ENCODE results near the gene UBXN10. TPM values are rescaled to one million over a fixed set of nuclear protein-coding genes. Genes with fewer than 3 reads are reported as not detected.

The UBXN10 gene
- total RNA-seq, 1 donor from 2014 or later, result 3.6 TPM

DNA sequence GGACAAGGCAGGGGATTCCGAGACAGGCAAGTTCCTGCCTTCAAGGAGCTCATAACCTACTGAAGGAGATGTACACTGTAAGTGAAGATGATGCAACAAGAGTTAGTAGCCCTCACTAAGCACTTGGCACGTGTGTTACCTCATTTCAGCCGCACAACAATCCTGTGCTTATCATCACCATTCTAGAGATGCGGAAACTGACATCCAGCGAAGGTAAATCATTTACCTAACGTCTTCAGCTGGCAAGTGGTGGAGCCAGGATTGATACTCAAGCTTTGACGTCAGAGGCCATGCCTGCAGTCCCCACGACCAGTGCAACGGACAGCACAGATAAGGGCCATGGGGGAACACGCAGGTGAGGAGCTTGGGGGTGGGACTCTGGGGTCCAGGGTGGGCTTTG, 2.9 kb upstream of the UBXN10 start:
- no peak for DNase-seq (ENCODE audit: low spot score)

DNA sequence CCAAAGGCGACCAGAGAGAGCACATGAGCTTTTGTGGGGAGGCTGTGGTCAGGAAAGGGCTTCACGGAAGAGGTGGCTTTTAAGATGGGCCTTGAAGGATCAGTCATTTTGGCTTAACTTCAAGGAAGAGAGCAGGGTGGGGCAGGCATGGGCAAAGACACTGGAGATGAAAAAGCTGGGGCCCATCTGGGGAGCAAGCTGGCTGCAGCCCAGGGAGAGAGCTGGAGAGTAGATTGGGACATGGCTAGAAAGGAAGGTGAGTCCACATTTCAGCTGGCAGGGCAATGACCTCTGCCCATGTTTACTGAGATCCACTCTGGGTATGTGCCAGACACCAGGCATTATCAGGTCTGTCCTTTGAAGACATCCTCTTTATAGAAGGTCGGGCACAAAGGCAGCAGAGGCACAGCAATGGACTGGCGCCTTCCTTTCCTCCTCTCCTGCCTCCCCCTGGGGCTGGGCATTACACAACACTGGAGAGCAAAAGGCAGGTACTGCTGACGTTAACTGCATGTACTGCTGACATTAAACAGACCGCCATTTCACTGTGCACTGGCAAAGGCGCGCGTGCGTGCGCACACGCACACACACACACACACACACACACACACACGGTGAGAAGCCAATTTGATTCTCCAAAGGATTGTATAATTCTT, 2.2 kb upstream of the UBXN10 start:
- no peak for DNase-seq (ENCODE audit: low spot score)

DNA sequence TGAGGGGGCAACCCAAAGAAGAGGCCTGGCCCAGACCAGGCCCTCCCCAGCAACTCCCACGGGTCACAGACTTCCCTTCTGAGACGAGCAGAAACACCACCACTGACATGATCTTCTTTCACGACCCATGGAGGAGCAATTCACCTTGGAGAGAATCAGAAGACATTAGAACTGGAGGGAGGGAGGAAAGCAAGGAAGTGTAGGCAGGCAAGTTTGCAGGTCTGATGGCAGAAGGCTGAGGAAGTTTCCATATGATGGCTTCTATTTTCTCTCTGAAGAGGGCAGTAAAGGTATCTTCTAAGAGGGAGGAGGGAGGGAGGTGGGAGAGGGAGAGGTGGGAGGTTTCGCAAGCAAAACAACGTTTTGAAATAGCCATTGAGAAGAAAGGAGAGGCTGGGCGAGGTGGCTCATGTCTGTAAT, 1.4 kb upstream of the UBXN10 start:
- DNase-seq (ENCODE audit: low spot score), result no peak

DNA sequence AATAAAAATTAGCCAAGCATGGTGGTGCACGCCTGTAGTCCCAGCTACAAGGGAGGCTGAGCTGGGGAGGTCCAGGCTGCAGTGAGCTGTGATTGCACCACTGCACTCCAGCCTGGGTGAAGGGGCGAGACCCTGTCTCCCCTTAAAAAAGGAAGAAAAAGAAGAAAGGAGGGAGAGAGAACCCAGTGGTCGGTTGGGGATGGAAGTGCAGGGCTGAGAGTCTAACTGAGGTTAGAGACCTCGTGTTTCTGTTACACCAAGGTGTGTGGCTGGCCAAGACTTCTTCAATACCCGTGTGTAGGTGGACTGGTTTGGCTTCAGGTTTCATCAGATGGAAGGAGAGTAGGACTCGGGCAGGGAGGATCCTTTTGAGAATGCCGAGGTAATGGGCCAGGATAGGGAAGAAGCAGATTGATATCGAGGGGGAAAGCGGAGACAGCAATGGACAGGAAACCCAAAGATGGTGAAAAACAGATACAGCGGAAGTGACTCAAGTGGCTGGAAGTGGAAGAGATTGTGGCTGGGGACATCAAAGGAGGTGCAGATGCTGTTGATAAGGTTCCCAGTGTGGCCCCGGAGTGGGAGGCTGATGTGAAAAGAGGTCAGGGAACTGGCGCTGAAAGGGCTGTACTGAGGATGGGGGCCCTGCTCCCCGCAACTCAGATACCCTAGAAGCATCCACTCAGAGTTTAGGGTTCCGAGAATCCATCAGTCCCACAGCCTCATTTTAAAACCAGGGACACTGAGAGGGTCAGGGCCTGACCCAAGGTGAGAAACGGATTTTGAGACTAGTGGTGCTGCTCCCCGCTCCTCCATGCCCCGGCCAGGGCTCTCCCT, 681 bp upstream of the UBXN10 start:
- DNase-seq (ENCODE audit: low spot score), result no peak

DNA sequence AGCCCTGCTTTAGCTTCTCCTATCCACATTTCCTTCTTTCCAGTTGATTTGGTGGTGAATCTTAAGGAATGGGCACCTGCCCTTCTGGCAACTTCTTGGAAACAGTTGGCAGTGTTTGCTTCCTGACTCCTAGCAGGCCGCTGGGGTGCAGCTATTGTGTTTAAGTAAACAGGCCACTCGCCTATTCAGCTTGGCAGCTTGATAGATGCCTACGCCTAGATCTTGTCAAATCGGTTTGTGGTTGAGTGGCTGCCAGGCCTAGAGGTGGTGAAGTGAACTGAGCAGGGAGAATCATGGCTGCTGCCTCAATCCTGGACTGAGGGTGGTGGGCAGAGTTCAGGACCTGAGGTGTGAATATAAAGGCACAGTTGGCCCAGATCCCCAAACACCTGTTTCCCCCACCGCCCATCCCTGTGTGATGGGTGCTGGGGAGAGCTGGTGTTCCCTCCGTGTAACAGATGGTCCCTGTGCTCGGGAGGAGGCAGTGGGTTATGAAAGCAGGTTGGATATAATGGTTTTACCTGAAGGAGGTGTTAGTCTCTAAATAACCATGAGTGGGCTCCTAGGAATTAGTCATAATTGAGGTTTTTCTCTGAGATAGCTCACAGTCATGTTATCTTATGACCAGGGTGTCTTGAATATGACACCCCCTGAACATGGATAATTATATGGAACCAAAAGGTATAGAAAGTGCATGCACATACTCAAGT, 1.4 kb downstream of the UBXN10 start:
- peak; percentile 77 for DNase-seq (ENCODE audit: low spot score)

DNA sequence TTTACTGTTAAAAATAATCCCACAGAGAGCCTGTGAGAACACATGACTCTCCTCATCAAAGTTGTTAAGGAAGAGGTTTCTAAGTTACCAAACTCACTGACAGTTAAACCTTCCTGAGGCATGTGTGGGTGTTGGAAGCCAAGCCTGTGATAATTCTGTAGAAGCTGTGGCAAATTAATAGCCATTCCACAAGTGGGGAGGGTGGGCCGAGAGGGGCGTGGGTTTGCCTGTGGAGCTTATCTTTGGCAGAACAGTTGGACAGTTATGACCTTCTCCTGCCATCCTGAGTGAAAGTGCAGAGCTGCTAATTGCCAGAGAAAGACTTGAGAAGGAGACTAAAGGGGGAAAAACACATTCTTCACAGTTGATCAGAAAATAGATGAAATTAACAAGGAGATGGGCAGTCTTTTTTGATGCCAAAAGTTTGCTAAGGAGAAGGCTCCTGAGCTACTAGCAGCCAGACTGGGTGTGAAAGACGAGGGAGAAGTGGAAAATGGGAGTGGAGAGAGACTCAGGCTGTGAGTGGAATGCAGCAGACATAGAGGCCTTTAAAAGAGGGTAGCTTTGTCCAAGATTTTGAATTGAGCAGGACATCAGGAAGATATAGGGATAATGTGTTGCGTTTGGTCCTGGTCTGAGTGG, 2.0 kb downstream of the UBXN10 start:
- no peak for DNase-seq (ENCODE audit: low spot score)

DNA sequence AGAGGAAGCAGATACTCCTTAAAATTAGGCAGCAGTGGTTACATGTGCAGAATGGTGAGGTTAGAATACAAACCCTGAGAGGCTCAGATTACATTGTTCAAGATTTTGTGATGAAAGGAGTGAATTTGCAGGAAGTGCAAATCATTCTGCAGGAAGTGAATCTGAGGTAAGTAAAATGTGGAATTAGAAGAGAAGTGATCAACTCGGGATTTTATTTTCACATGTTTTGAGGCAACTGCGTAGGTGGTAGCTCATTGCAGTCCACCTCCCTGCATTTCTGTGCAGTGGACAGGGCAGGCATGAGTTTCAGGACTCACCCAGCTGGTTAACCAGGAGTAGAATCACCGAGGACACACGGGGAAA, 2.5 kb downstream of the UBXN10 start:
- DNase-seq (ENCODE audit: low spot score), result no peak

DNA sequence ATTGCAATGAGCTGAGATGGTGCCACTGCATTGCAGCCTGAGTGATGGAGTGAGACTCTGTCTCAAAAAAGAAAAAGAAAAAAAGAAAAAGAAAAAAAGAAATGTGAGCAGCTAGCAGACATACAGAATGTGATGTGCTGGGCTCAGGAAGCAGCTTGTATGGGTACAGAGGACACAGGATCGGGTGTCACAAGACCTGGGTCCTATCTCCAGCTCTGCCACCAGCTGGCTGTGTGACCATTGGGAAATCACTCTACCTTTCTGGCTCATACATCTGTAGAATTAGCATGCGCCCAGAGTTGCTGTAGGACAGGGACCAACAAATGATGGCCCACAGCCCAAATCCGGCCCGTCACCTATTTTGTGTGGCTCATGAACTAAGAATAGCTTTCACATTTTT, 3.8 kb downstream of the UBXN10 start:
- no peak for DNase-seq (ENCODE audit: low spot score)

DNA sequence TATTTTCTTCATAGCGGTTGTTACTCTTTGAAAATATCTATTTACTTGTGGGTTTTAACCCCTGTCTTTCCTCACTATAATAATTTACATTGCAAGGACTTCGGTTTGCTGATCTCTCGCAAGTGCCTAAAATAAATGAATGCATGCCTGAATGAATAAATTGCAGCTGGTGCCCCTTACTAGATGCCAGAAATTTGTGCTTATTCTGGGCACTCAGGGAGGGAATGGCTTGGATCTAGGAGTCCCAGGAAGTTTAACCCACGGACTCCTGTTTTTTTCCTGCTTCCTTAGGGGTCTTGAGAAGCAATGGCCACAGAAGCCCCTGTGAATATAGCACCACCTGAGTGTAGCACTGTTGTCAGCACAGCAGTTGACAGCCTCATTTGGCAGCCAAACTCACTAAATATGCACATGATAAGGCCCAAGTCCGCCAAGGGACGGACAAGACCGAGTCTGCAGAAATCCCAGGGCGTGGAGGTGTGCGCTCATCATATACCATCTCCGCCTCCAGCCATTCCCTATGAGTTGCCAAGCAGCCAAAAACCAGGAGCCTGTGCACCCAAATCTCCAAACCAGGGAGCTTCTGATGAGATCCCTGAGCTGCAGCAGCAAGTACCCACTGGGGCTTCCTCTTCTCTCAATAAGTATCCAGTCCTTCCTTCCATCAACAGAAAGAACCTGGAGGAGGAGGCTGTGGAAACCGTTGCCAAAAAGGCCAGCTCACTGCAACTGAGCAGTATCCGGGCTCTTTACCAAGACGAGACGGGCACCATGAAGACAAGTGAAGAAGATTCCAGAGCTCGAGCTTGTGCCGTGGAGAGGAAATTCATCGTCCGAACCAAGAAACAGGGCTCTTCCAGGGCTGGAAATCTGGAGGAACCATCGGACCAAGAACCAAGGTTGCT, 4.6 kb downstream of the UBXN10 start:
- DNase-seq (ENCODE audit: low spot score), result no peak

DNA sequence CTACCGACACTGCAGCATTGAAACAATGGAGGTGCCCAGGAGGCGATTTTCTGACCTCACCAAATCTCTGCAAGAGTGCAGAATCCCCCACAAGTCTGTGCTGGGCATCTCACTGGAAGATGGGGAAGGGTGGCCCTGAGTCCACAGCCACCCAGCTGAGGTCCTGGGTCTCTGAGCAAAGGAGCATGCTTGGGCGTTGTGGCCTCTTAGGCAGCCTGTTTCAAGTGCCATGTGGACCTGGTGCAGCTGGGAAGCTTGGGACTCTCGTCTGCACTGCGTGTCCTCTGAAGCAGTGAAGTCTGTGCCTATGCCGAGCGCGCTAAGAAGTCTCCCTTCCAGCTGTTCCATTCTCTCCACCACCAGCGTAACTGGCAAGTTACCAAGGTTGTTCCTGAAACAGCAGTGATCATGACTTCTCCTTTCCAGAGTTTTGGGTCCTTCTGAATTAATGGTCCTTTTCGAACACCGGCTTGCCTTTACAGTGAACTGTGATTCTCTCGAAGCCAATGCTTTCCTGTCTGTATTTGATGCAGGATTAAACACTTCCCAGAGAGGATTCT, 5.5 kb downstream of the UBXN10 start:
- no peak for DNase-seq (ENCODE audit: low spot score)

DNA sequence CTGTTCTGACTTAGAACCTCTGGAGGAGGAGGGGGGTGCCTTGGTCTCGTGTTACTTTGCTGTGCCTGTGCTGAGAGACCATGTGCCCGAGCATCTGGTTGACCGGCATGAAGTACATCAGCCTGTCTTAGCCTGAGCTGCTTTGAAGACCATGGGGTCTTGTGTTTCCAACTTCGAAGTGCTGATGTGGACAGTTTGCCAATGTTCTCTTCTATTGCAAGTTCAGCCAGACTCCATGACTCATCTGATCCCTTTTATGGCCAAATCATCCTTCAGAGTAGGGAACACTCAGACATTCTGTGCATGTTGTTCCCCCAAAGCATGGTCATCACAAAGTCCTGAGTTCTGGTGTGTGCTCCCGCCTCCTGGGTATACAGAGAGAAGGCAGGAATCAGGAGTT, 6.5 kb downstream of the UBXN10 start:
- no peak for DNase-seq (ENCODE audit: low spot score)

DNA sequence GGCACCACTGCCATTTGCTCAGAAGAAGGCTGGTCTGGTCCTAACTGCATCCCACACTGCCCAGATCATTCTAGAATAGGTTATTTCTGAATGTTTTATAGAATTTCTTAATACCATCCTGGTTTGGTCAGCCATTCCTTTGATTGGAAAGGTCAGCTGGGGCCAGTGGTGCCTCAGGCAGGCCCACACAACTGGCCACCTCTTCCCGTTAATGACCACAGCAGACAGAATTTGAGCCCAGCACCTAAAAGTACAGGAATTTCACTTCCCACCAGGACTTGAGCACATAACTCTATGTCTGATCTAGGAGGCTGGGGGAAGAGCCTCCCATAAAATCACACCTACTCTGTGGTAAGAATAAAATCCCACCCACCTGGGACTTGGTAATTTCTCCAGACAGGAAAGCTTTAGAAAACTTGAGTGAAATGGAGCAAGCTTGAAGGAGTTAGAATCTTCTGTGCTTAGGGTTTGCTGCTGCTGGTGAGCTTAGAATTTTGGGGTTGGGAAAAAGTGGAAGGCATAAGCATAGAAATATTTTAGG, 7.0 kb downstream of the UBXN10 start:
- DNase-seq (ENCODE audit: low spot score), result no peak

DNA sequence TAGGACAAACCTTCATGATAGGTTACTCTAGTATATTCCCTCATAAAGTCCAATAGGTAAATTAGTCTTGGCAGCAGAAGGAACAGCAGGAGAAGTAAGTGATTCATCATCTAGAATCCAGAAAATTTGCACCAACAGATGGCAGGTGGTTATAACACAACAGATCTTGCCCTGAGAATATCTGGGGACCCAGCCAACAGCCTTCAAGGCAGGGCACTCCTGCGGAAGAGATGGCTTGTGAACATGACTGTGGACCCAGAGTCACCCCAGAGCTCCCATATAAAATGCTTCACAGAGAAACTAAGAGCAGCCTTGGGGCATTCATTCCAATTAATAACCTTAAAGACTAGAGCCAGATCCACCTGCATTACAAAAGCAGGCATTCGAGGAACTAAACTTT, 8.3 kb downstream of the UBXN10 start:
- DNase-seq (ENCODE audit: low spot score), result no peak

DNA sequence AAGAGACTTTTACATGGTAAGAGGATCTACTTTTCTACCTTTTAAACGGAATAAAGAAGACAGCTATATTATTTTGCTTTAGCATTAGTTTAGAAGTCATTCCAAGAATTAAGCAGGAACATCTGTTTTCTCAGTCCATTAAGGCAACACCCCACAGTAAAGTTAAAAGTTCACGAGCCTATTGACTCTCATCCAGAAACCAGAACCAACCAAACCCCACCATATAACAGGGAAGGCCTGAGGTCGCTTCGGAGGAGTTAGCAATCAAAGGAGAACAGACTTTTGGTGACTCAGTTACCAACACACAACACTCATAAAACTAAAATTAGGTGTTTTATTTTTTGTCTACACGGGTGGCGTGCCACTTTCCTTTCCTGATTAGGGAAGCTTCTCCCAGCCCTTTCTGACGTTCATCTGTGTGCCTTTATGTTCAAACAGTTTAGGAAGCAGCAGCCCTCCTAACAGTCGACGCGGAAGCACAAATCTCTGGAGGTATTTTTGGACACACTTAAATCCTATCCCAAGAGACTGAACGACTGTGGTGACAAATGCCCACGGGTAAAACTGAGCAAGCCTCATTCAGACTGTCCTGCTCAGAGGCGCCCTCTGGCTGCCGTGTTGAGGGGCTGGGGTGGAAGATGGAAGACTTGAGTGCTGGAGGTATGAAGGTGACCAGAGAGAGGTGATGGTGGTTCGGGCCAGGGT, 9.0 kb downstream of the UBXN10 start:
- peak; percentile 62 for DNase-seq (ENCODE audit: low spot score)

DNA sequence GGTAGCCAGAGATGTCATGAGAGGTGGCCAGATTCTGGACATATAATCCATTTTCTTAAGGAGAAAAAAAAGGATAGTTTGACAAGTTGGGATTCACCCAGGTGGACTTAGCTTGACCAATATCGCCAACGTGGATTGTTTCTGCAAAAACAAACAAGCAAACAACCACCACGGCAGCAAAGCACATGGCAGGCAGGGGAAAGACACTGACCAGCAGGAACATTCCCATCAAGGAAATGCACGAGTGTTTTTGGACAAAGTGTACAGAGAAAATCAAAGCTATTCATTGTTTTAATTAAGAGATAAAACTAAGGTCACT, 9.5 kb downstream of the UBXN10 start:
- no peak for DNase-seq (ENCODE audit: low spot score)

DNA sequence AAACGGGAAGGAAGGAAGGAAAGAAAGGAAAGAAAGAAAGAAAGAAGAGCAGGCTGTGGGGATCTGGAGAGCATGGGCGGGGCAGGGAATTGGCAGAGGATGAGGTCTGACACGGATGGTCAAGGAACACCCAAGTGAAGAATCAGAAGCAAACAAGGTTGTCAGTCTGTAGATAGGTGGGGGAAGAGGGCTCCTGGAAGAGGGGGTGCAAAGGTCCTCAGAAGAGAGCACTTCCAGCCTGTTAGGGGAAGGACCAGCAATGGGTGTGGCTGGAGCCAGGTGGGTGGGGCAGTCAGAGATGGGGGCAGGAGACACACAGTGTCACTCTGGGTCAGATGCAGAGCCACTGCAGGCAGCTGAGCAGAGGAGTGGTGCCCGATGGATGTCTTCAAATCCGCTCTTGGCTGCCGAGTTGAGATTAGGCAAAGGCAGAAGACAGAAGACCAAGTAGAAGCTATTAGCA, 11.5 kb downstream of the UBXN10 start:
- DNase-seq (ENCODE audit: low spot score), result no peak

DNA sequence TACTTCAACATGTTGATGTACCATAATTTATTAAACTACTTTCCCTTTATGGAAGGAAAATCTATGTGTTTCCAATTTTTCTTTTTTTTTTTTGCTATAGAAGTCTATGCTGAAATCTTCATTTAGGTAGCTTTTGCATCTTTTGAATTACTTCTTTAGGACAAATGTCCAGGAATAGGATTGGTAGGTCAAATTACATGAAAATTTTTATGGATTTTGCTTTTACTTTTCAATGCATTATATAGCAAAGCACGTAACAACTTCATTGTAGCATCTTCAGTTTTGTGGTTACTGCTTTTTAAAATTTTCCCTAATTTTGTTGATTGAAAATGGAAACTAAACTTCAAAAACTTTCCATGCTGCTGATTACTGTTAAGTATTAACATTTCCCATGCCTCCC, 12.4 kb downstream of the UBXN10 start:
- no peak for DNase-seq (ENCODE audit: low spot score)

DNA sequence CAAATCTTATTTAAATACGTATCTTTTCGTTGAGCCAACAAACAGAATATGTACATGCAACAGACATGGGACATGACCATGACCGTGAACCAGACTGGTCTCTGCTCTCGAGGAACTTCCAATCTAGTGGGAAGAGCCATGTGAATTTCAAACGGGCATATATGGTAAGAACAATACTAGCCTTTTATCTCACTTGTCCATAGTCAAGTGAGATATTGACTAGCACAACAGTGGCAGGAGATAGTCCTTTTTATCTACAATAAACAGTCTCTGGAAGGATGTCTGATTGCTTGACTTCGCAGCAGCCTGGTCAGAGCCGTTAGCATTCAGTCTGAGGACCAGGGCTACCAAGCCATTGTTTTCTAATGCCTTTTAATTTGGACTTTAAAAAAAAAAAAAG, 13.0 kb downstream of the UBXN10 start:
- no peak for DNase-seq (ENCODE audit: low spot score)

DNA sequence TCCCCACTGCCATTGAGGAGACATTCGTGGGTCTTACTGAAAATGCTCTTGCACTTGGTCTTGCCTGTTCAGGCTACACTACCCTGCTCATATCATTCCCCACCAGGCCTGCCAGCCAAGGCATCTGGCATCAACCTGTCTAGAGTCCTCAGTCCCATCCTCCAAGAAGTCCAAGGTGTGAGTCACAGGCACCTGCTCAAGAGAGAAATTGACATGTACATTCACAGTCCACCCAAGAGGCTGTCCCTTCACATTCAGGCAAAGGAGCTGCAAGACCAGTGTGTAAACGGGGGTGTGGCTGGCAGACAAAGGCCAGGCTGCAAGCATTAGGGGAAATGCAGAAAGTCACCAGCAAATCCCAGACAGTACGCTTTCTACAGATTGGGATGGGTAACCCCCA, 13.5 kb downstream of the UBXN10 start:
- no peak for DNase-seq (ENCODE audit: low spot score)

DNA sequence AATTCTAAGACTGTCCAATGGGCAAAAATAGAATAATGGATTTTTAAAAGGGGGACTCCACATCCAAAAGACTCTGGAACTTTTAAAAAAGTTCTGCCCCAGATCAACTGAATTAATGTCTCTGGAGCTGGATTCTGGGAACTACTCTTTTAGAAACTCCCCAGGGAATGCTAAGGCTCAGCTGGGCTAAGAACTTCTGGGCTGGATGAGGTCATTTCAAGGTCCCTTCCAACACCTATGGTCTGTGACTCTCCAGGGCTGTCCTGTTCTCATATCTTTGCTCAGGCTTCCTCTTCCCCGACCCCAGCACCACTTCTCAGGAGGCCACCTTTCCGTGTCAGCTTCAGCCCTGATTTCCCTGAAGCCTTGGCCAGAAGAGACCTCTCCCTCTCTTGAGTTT, 13.9 kb downstream of the UBXN10 start:
- no peak for DNase-seq (ENCODE audit: low spot score)
